ENCODE data around the gene ATP12A.

The ATP12A gene

DNA sequence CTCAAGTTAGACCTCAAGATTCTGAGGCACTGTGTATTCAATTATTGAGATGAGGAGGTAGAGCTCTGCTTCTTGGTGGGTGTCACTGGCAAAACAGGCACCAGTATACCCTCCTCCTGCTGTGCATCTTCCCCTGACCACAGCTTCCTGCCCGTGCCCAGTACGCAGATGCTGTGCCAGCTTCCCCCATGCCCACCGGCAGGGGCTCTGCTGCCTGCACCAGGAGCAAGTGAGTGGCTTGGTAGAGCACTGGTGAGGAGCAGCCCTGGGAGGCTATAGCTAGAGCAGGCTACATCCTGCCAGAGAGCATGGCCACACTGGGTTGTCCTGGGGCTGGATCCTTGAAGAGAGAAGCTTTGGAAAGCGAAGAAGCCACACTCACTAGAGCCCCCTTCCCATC is 62.8 kb downstream of the ATP12A start:
- TF ChIP-seq, protein P1, sequence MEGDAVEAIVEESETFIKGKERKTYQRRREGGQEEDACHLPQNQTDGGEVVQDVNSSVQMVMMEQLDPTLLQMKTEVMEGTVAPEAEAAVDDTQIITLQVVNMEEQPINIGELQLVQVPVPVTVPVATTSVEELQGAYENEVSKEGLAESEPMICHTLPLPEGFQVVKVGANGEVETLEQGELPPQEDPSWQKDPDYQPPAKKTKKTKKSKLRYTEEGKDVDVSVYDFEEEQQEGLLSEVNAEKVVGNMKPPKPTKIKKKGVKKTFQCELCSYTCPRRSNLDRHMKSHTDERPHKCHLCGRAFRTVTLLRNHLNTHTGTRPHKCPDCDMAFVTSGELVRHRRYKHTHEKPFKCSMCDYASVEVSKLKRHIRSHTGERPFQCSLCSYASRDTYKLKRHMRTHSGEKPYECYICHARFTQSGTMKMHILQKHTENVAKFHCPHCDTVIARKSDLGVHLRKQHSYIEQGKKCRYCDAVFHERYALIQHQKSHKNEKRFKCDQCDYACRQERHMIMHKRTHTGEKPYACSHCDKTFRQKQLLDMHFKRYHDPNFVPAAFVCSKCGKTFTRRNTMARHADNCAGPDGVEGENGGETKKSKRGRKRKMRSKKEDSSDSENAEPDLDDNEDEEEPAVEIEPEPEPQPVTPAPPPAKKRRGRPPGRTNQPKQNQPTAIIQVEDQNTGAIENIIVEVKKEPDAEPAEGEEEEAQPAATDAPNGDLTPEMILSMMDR (IDR thresholded peaks at IDR 0.05; ENCODE audit: insufficient read depth, low read depth, low read length, missing control alignments): no peak
- DNase-seq (ENCODE audit: low read depth): no peak
- H3K4me3 ChIP-seq (ENCODE audit: low read length): no peak overlapping the region

DNA sequence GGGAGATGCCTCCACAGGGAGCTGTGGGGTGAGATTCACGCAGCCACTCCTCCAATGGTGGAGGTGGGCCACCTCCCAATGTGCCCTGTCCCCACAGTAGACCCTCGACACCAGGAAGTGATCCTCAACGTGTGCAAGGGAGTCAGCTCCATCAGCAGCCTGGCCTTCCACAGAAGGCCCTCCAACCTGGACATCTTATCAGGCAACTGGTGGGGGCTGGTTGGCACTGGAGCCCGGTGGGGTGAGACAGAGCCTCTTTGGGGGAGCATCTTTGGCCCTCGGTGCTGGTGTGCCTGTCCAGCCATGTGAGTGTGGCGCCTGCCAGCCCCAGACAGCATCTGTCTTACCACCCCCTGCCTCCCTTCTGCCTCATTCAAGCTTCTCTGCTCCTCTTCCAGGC is 64.0 kb downstream of the ATP12A start:
- no peak for DNase-seq (ENCODE audit: low read depth)
- no peak overlapping the region for H3K4me3 ChIP-seq (ENCODE audit: low read length)
- TF ChIP-seq, protein P1 (IDR thresholded peaks at IDR 0.05; ENCODE audit: insufficient read depth, low read depth, low read length, missing control alignments): no peak

DNA sequence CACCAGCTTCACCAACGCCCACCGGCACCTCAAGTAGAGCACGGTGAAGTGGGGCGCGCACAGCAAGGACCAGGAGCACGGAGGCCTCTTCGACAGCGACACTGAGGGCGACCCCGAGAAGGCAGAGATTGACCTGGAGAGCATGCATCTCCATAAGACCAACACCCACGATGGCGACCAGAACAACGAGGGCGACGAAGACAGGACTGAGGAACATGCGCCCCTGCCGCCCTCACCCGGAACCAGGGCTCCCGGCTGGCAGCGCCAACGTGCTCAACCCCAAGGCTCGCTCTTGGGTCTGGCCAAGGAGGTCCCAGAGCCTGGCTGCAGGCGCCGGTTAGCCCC is 65.3 kb downstream of the ATP12A start:
- TF ChIP-seq, protein P1 (IDR thresholded peaks at IDR 0.05; ENCODE audit: insufficient read depth, low read depth, low read length, missing control alignments): no peak
- no peak overlapping the region for H3K4me3 ChIP-seq (ENCODE audit: low read length)
- DNase-seq (ENCODE audit: low read depth): no peak

DNA sequence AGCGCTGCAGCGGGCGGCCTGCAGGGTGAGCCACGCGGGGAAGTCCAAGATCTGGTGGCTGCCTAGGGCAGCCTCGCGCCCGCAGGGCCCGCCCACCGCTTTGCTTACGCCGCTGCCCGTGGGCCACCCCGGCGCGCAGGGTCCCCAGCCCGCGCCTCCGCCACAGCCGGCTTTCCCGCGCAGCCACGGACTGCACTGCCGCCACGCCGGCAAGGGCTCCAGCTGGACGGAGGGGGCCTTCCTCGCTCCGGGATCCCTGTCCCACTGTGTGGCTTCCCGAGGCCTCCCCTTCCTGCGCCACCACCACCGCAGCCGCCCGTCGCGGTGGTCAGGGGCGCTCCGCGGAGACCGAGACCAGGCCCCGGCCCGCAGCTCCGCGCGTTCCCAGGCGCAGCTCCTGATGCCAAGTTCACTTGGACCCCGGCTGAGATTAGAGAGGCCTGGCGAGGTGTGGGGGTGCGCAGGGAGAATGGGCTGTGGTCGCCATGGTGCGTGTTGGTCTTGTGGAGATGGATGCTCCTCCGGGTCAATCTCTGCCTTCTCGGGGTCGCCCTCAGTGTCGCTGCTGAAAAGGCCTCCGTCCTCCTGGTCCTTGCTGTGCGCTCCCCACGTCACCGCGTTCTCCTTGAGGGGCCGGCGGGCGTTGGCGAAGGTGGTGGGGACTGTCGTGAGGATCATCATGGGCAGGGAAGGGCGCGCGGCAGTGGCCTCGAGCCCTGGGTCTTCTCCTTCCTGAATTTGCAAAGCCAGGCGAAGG is 65.8 kb downstream of the ATP12A start:
- DNase-seq (ENCODE audit: low read depth): no peak
- TF ChIP-seq, protein P1 (IDR thresholded peaks at IDR 0.05; ENCODE audit: insufficient read depth, low read depth, low read length, missing control alignments): no peak

DNA sequence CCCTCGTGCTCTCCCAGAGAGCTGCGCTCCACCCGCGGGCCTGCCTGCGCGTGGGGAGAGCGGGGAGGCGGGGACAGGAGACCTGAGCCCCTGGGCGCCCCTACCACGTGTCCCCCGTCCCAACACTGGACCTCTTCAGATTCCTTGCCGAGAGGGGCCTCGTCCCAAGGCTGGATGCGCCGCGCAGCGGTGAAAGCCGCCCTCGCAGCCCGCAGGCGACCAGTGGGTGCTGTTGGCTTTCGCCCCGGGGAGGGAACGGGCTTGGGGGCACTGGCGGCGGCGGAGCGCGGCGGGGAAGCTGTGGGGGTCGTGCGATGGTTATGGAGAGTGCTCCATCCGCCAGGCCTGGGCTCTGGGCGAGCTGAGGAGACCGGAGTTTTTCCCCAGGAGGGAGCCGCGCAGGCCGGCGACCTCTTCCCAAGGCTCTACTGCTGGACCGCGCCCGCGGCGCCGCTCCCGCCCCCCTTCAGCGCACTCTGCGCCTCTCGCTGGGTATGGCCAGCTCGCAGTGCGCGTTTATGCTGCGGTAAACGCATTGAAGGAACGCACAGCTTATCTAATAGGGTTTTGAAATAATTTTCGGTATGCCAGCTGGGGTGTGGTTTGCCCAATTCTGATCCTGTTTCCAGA is 66.5 kb downstream of the ATP12A start:
- peak overlapping the region; percentile 42 for H3K4me3 ChIP-seq (ENCODE audit: low read length)
- TF ChIP-seq, protein P1 (IDR thresholded peaks at IDR 0.05; ENCODE audit: insufficient read depth, low read depth, low read length, missing control alignments): peak; percentile 15
- peak; percentile 19 for DNase-seq (ENCODE audit: low read depth)

More for the DNA sequence above, 65.8 kb downstream of the ATP12A start:
- no peak overlapping the region for H3K4me3 ChIP-seq (ENCODE audit: low read length)

DNA sequence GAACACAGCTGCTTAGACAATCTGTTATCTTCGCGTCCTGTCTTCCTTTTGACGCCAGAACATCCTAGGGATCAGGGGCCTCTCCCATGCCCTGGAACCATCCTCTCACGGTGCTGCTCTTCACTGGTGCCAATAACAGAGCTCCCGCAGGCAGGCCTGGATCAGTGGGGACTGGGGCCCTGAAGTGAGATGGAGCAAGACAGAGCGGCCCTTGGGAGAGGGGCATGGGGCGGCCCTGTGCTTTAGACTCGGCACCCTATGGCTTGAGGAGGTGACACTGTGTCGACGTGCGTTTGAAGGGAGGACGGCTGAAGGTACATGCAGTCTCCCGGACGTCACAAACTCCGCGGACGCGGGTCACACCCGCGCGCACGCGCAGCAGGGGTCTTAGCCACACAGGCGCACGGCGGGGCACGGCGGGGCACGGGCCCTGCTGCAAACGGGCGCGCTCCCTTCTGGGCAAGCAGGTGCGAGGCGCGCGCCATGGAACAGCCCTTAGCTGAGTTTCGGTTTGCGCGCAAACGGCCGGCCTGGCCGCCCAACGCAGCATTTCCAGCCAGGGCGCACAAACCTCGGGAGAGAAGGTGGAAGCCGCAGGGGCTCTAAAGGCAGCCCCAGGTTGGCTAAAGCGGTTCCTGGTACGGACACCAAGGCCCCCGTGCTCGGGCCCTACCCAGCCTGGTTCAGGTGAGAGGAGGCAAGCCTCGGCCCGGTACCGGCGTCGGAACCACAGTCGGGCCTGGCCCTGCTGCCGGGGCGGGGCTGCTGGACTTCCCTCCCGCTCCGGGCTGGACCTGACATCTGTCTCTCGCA is 67.2 kb downstream of the ATP12A start:
- DNase-seq (ENCODE audit: low read depth): peak; percentile 39
- H3K4me3 ChIP-seq (ENCODE audit: low read length): peak overlapping the region; percentile 42
- TF ChIP-seq, protein P1 (IDR thresholded peaks at IDR 0.05; ENCODE audit: insufficient read depth, low read depth, low read length, missing control alignments): no peak
